DND-41 (cell line): ENCODE results near the gene TCEAL6.
"Not testable (repeated sequence)": the region's sequence is repeated elsewhere in the genome, so short reads cannot be mapped to it uniquely, and the experiment has no call there.

Experiments used
- ATAC-seq: fragments of 200-7000 bp; cut with Tn5 transposase; 3 replicates; pipeline ENCODE4 v1.9.1; 2021; ENCODE audit warnings: low read depth; ENCODE audit not compliant: insufficient read depth
- DNase-seq: peaks from one replicate; pipeline ENCODE4 v3.0.0-alpha.2; 2020
- H2AFZ ChIP-seq: 2 replicates; pipeline ENCODE4 v1.6.0; 2012; ENCODE audit warnings: low read depth, low read length
- H3K27ac ChIP-seq: 2 replicates; pipeline ENCODE4 v1.5.1; 2012; ENCODE audit warnings: low read length, inconsistent platforms
- H3K27me3 ChIP-seq: fragments of 200-600 bp; sonication (generic); 2 replicates; pipeline ENCODE4 v1.6.0; 2012; ENCODE audit warnings: low read length, mild to moderate bottlenecking, inconsistent platforms; ENCODE audit not compliant: insufficient read depth, poor library complexity
- H3K36me3 ChIP-seq: 2 replicates; pipeline ENCODE4 v1.5.1; 2012; ENCODE audit warnings: low read length, inconsistent platforms; ENCODE audit not compliant: insufficient read depth
- H3K4me1 ChIP-seq: 2 replicates; pipeline ENCODE4 v1.5.1; 2012; ENCODE audit warnings: mild to moderate bottlenecking, low read length; ENCODE audit not compliant: insufficient read depth
- H3K4me2 ChIP-seq: 2 replicates; pipeline ENCODE4 v1.6.0; 2012; ENCODE audit warnings: mild to moderate bottlenecking, moderate library complexity, low read length, inconsistent platforms; ENCODE audit not compliant: insufficient read depth
- H3K4me3 ChIP-seq, 2 experiments: fragments of 200-600 bp in 1 of 2; shearing (Covaris generic) in 1 of 2; 2 replicates each; pipeline ENCODE4 v1.5.1; 2012 to 2016; ENCODE audit warnings: inconsistent platforms in 2 of 2, low read length in 2 of 2, mild to moderate bottlenecking in 2 of 2, low read depth in 1 of 2, moderate library complexity in 1 of 2
- H3K79me2 ChIP-seq: 2 replicates; pipeline ENCODE4 v1.6.0; 2012; ENCODE audit warnings: low read length, inconsistent platforms; ENCODE audit not compliant: insufficient read depth
- H3K9ac ChIP-seq: 2 replicates; pipeline ENCODE4 v1.6.0; 2012; ENCODE audit warnings: low read depth, mild to moderate bottlenecking, inconsistent platforms, low read length, moderate library complexity
- H3K9me3 ChIP-seq: 2 replicates; pipeline ENCODE4 v1.5.1; 2012; ENCODE audit warnings: low read length, moderate library complexity, mild to moderate bottlenecking, inconsistent platforms; ENCODE audit not compliant: insufficient read depth, severe bottlenecking
- H4K20me1 ChIP-seq: 2 replicates; pipeline ENCODE4 v1.6.0; 2012; ENCODE audit warnings: low read length; ENCODE audit not compliant: insufficient read depth
- EZH2 ChIP-seq: IDR thresholded peaks from 3 replicates; pipeline ENCODE4 v1.6.1; 2012; ENCODE audit warnings: borderline replicate concordance, low read depth, mild to moderate bottlenecking, moderate library complexity, low read length, inconsistent platforms; ENCODE audit not compliant: severe bottlenecking
- TF ChIP-seq, protein P1 (sequence below): IDR thresholded peaks from 2 replicates; pipeline ENCODE4 v1.5.1; 2012; ENCODE audit warnings: borderline replicate concordance, low read length, moderate library complexity, mild to moderate bottlenecking; ENCODE audit not compliant: poor library complexity, severe bottlenecking; ENCODE audit errors: extremely low read depth

TCEAL6 gene

DNA sequence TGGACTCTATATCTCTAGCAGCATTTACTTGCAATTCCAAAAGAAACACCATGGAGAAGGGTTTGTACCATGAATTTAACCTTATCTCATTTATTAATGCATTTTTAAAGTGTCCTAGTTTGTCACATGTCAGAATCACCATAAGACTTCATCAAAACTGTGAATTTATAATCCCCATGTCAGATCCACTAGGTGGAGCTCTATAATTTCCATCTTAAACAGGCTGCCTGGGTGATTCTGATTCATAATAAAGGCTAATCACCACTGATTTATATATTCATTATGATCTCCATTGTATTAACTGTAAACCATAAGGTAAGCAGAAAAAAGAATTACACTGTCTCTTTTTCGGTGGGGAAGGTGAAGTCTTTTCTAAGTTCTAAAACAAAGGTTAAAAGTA lies 12.8 kb downstream of the TCEAL6 start:
- Histone ChIP-seq H2AFZ (no peak overlapping the region), H4K20me1 (no peaks in the 10 kb centered on the region), H3K27me3 (no peaks in the 10 kb centered on the region), H3K79me2 (no peaks in the 10 kb centered on the region), H3K4me3 (no peak overlapping the region), H3K4me1 (no peaks in the 10 kb centered on the region), H3K9ac (no peak overlapping the region), H3K36me3 (no peaks in the 10 kb centered on the region), H3K27ac (no peak overlapping the region), H3K4me2 (no peak overlapping the region), H3K9me3 (no peaks in the 10 kb centered on the region)
- DNase-seq (no peak), ATAC-seq (no peak)
- no peak for TF ChIP-seq EZH2
- TF ChIP-seq, protein P1, sequence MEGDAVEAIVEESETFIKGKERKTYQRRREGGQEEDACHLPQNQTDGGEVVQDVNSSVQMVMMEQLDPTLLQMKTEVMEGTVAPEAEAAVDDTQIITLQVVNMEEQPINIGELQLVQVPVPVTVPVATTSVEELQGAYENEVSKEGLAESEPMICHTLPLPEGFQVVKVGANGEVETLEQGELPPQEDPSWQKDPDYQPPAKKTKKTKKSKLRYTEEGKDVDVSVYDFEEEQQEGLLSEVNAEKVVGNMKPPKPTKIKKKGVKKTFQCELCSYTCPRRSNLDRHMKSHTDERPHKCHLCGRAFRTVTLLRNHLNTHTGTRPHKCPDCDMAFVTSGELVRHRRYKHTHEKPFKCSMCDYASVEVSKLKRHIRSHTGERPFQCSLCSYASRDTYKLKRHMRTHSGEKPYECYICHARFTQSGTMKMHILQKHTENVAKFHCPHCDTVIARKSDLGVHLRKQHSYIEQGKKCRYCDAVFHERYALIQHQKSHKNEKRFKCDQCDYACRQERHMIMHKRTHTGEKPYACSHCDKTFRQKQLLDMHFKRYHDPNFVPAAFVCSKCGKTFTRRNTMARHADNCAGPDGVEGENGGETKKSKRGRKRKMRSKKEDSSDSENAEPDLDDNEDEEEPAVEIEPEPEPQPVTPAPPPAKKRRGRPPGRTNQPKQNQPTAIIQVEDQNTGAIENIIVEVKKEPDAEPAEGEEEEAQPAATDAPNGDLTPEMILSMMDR: peak; percentile 35

DNA sequence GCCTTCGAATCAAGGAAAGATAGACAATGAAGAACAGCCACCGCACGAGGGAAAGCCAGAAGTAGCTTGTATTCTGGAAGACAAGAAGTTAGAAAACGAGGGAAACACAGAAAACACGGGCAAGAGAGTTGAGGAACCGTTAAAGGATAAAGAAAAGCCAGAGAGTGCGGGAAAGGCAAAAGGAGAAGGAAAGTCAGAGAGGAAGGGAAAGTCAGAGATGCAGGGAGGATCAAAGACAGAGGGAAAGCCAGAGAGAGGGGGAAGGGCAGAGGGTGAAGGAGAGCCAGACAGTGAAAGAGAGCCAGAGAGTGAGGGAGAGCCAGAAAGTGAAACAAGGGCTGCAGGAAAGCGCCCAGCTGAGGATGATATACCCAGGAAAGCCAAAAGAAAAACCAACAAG lies 15.4 kb downstream of the TCEAL6 start:
- no peak overlapping the region for H2AFZ ChIP-seq
- no peaks in the 10 kb centered on the region for H3K36me3 ChIP-seq
- H3K79me2 ChIP-seq: no peaks in the 10 kb centered on the region
- H3K4me2 ChIP-seq: no peak overlapping the region
- TF ChIP-seq, protein P1: no peak
- no peak for TF ChIP-seq EZH2
- no peak for ATAC-seq
- no peaks in the 10 kb centered on the region for H3K27me3 ChIP-seq
- H3K27ac ChIP-seq: no peak overlapping the region
- no peaks in the 10 kb centered on the region for H4K20me1 ChIP-seq
- H3K9ac ChIP-seq: no peak overlapping the region
- no peak for DNase-seq
- H3K9me3 ChIP-seq: no peaks in the 10 kb centered on the region
- no peaks in the 10 kb centered on the region for H3K4me1 ChIP-seq
- H3K4me3 ChIP-seq: no peak overlapping the region

DNA sequence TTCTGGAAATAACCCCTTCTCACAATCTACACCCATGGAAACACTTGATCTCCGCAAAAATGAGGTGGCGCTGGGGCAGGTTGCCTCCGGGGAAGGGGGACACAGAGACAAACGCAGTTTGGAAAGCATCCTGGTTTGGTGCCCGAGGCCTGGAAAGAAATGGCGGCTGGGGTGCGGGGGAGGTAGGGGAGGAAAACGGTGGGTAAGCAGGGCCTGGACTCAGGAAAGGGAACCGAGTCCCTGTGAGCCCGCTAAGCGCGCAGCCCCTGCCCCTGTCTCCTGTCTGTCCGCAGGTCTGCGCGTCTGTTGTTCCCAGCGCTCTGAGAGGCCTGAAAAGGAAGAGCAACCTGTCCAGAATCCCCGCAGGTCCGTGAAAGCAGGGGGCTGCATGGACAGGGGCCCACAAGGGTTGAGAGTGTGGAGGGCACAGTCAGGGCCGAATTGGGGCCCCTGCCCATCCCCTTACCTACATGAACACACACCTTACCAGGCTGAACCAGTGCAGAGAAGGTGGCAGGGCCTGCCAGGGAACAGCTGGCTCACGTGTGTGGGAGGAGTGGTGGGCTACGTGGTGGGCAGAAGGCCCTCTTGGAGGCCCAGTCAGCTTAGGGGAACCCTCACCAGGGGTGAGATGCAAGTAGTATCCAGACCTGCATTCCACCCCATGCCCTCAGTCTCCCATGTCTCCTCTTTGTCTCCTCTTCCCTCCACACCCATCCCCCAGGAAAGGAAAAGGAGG lies 16.0 kb downstream of the TCEAL6 start:
- H4K20me1 ChIP-seq, H3K4me2 ChIP-seq, H3K9ac ChIP-seq, H3K27me3 ChIP-seq, H3K4me1 ChIP-seq, H2AFZ ChIP-seq, H3K4me3 ChIP-seq, H3K36me3 ChIP-seq, H3K79me2 ChIP-seq, DNase-seq, ATAC-seq, H3K9me3 ChIP-seq, H3K27ac ChIP-seq: not testable (repeated sequence)

DNA sequence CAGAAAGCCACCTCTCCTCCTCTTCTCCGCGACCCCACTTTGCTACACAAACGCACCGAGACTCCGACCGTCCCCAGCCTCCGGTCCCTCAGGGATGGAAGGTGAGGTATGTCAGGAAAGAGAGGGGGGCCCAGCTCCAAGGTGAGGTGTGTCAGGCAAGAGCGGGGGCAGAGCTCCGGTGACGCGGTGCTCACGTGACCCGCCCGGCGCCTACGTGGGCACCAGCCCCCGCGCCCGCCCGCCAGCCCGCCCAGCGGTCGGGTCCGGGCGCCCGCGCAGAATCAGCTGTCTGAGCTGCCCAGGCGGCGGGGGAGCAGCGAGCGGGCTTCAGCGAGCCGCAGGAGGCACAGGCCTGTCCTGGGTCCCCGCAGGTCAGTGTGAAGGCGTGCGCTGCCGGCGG lies 16.8 kb downstream of the TCEAL6 start, which contains the start of gene TCEAL2:
Gene TCEAL2 (plus strand): TSS at position 244 of the 400 bp plus-strand sequence. CDS start 1,152 bp downstream, outside the sequence.
- H3K27me3 ChIP-seq, H3K36me3 ChIP-seq, H3K79me2 ChIP-seq, H3K27ac ChIP-seq, H3K4me2 ChIP-seq, H3K9ac ChIP-seq, H4K20me1 ChIP-seq, H2AFZ ChIP-seq, H3K9me3 ChIP-seq, DNase-seq, H3K4me3 ChIP-seq, H3K4me1 ChIP-seq, ATAC-seq: not testable (repeated sequence)

DNA sequence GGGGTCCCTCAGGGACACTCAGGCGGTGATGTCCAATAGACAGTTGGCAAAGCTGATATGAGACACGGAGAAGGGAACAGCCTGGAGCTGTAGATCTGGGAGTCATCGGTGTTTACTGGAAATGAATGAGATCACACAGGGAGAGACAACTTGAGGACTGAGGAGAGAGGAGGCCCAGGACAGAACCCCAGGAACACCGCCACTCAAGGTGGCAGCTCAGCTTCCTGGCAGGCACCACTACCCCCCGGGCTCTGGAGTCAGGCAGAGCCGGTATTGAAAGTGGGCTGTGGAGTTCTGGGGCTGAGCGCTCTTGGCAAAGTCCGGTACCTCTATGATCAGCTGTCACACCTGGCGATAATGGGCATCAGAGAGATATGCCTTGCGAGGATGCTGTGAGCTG lies 17.3 kb downstream of the TCEAL6 start:
- not testable (repeated sequence) for H3K27me3 ChIP-seq, H2AFZ ChIP-seq, H3K9me3 ChIP-seq, H3K27ac ChIP-seq, H3K4me3 ChIP-seq, ATAC-seq, H3K4me2 ChIP-seq, DNase-seq, H3K4me1 ChIP-seq, H3K9ac ChIP-seq, H4K20me1 ChIP-seq, H3K79me2 ChIP-seq, H3K36me3 ChIP-seq
